IMR-90 (cell line): ENCODE data around the gene ERC2. TPM values are rescaled to one million over a fixed set of nuclear protein-coding genes. Genes with fewer than 3 reads are reported as not detected.

ENCODE experiments used
- ATAC-seq: fragments of 200-7000 bp; cut with Tn5 transposase; 2 replicates; pipeline ENCODE4 v1.9.1; 2020; ENCODE audit warnings: low read depth, mild to moderate bottlenecking, moderate library complexity
- BruUV-seq: library from RNA; stranded (reverse); fragments of 400-500 nt; replicated peaks from 2 replicates; lab custom pipeline; 2021; lab: Mats Ljungman, UMichigan
- CTCF ChIA-PET: fragments of 300-600 bp; formaldehyde crosslinking; extraction: SDS; loops from one replicate; lab custom pipeline; 2021; ENCODE audit warnings: antibody characterized with exemption; lab: Yijun Ruan, JAX
- POLR2A ChIA-PET: fragments of 300-600 bp; sonication (Branson Sonifier 250); formaldehyde crosslinking; loops from one replicate; lab custom pipeline; 2022; ENCODE audit warnings: antibody characterized with exemption; ENCODE audit not compliant: unreplicated experiment; lab: Charles Lee
- DNase-seq: peaks from one replicate; pipeline ENCODE4 v3.0.0; 2013
- H2AFZ ChIP-seq: replicated peaks from 2 replicates; pipeline ENCODE3; 2013; ENCODE audit warnings: low read length, mild to moderate bottlenecking; ENCODE audit not compliant: poor library complexity
- H2AK5ac ChIP-seq: 2 replicates; pipeline ENCODE4 v1.6.1; 2013; ENCODE audit warnings: low read depth, low read length, inconsistent platforms
- H2AK9ac ChIP-seq: replicated peaks from 2 replicates; pipeline ENCODE3; 2013; ENCODE audit warnings: mild to moderate bottlenecking, low read depth, low read length, moderate library complexity; ENCODE audit not compliant: poor library complexity
- H2BK120ac ChIP-seq: 2 replicates; pipeline ENCODE4 v1.6.1; 2013; ENCODE audit warnings: low read depth, low read length, inconsistent platforms
- H2BK15ac ChIP-seq: 3 replicates; pipeline ENCODE4 v1.6.1; 2013; ENCODE audit warnings: low read depth, low read length, inconsistent platforms
- H2BK20ac ChIP-seq: 2 replicates; pipeline ENCODE4 v1.6.1; 2013; ENCODE audit warnings: low read depth, mild to moderate bottlenecking, inconsistent platforms, low read length, moderate library complexity
- H2BK5ac ChIP-seq: 2 replicates; pipeline ENCODE4 v1.6.1; 2013; ENCODE audit warnings: mild to moderate bottlenecking, low read depth, low read length, inconsistent platforms; ENCODE audit not compliant: poor library complexity, severe bottlenecking
- H3K14ac ChIP-seq: replicated peaks from 2 replicates; pipeline ENCODE4 v1.6.1; 2013; ENCODE audit warnings: low read depth, low read length, inconsistent platforms
- H3K18ac ChIP-seq: 2 replicates; pipeline ENCODE4 v1.6.1; 2013; ENCODE audit warnings: low read depth, low read length, control low read depth
- H3K23ac ChIP-seq: 2 replicates; pipeline ENCODE4 v1.6.1; 2013; ENCODE audit warnings: low read depth, low read length, inconsistent platforms
- H3K27ac ChIP-seq: 2 replicates; pipeline ENCODE4 v1.5.1; 2013; ENCODE audit warnings: mild to moderate bottlenecking, control low read depth, low read length; ENCODE audit not compliant: insufficient read depth
- H3K27me3 ChIP-seq: 2 replicates; pipeline ENCODE4 v1.6.1; 2013; ENCODE audit warnings: low read length; ENCODE audit not compliant: control insufficient read depth, insufficient read depth
- H3K36me3 ChIP-seq: 2 replicates; pipeline ENCODE4 v1.6.1; 2013; ENCODE audit warnings: low read length, mixed read lengths; ENCODE audit not compliant: control insufficient read depth, insufficient read depth
- H3K4ac ChIP-seq: 2 replicates; pipeline ENCODE4 v1.6.1; 2013; ENCODE audit warnings: low read depth, low read length, inconsistent platforms
- H3K4me1 ChIP-seq: 2 replicates; pipeline ENCODE4 v1.6.1; 2013; ENCODE audit warnings: low read length, mixed read lengths; ENCODE audit not compliant: control insufficient read depth, insufficient read depth
- H3K4me2 ChIP-seq: 2 replicates; pipeline ENCODE4 v1.6.1; 2013; ENCODE audit warnings: low read depth, mild to moderate bottlenecking, control low read depth, low read length, moderate library complexity
- H3K4me3 ChIP-seq: 2 replicates; pipeline ENCODE4 v1.5.1; 2013; ENCODE audit warnings: low read depth, mild to moderate bottlenecking, control low read depth, low read length, moderate library complexity; ENCODE audit not compliant: insufficient read depth
- H3K56ac ChIP-seq: 2 replicates; pipeline ENCODE4 v1.6.1; 2013; ENCODE audit warnings: low read length, inconsistent platforms; ENCODE audit not compliant: insufficient read depth; ENCODE audit errors: extremely low read depth
- H3K79me1 ChIP-seq, 2 experiments: 2 replicates each; pipeline ENCODE4 v1.6.1; 2013; ENCODE audit warnings: low read length in 2 of 2, inconsistent platforms in 1 of 2, low read depth in 1 of 2
- H3K9ac ChIP-seq: 2 replicates; pipeline ENCODE4 v1.6.1; 2013; ENCODE audit warnings: low read depth, low read length, control low read depth
- H3K9me1 ChIP-seq: 2 replicates; pipeline ENCODE4 v1.6.1; 2013; ENCODE audit warnings: low read length, inconsistent platforms; ENCODE audit not compliant: insufficient read depth
- H3K9me3 ChIP-seq: 2 replicates; pipeline ENCODE4 v1.6.1; 2013; ENCODE audit warnings: low read length; ENCODE audit not compliant: control insufficient read depth, insufficient read depth
- H4K20me1 ChIP-seq: 2 replicates; pipeline ENCODE4 v1.6.1; 2013; ENCODE audit warnings: low read length, inconsistent platforms; ENCODE audit not compliant: insufficient read depth
- H4K5ac ChIP-seq: 2 replicates; pipeline ENCODE4 v1.6.1; 2013; ENCODE audit warnings: mild to moderate bottlenecking, low read depth, low read length, control low read depth
- H4K8ac ChIP-seq, 2 experiments: 2 replicates each; pipeline ENCODE4 v1.6.1; 2013; ENCODE audit warnings: low read depth in 2 of 2, low read length in 2 of 2, control low read depth in 1 of 2, inconsistent platforms in 1 of 2
- H4K91ac ChIP-seq: 2 replicates; pipeline ENCODE4 v1.6.1; 2013; ENCODE audit warnings: low read depth, low read length, inconsistent platforms; ENCODE audit not compliant: insufficient read depth
- BHLHE40 ChIP-seq: fragments of 150-350 bp; IDR thresholded peaks from 2 replicates; pipeline ENCODE4 v1.6.1; 2016; ENCODE audit warnings: mild to moderate bottlenecking, low read depth, low read length
- CEBPB ChIP-seq: IDR thresholded peaks from 2 replicates; pipeline ENCODE4 v1.6.1; 2012; ENCODE audit warnings: low read depth, low read length, improper control_type of control experiment
- CHD1 ChIP-seq: IDR thresholded peaks from 2 replicates; pipeline ENCODE4 v1.6.1; 2012; ENCODE audit warnings: low read depth, low read length, improper control_type of control experiment
- CTCF ChIP-seq: conservative IDR thresholded peaks from 2 replicates; pipeline ENCODE4 v1.5.1; 2012; ENCODE audit warnings: mild to moderate bottlenecking, low read depth, low read length, improper control_type of control experiment
- MAFK ChIP-seq: IDR thresholded peaks from 2 replicates; pipeline ENCODE4 v1.6.1; 2012; ENCODE audit warnings: low read depth, low read length, improper control_type of control experiment
- MAZ ChIP-seq: IDR thresholded peaks from 2 replicates; pipeline ENCODE4 v1.6.1; 2012; ENCODE audit warnings: low read depth, mild to moderate bottlenecking, low read length, improper control_type of control experiment, moderate library complexity, borderline replicate concordance
- MXI1 ChIP-seq: IDR thresholded peaks from 2 replicates; pipeline ENCODE4 v1.6.1; 2012; ENCODE audit warnings: low read depth, mild to moderate bottlenecking, low read length, moderate library complexity, borderline replicate concordance
- NFE2L2 ChIP-seq: fragments of 150-350 bp; IDR thresholded peaks from 2 replicates; pipeline ENCODE4 v1.6.1; 2016; ENCODE audit warnings: low read depth, mild to moderate bottlenecking, low read length
- POLR2A ChIP-seq: IDR thresholded peaks from 2 replicates; pipeline ENCODE4 v1.6.1; 2012; ENCODE audit warnings: mild to moderate bottlenecking, low read depth, low read length
- RAD21 ChIP-seq: IDR thresholded peaks from 2 replicates; pipeline ENCODE4 v1.6.1; 2012; ENCODE audit warnings: low read length, improper control_type of control experiment
- RCOR1 ChIP-seq: IDR thresholded peaks from 2 replicates; pipeline ENCODE4 v1.6.1; 2012; ENCODE audit warnings: mild to moderate bottlenecking, low read length, improper control_type of control experiment; ENCODE audit not compliant: insufficient replicate concordance
- RFX5 ChIP-seq: IDR thresholded peaks from 2 replicates; pipeline ENCODE4 v1.8.0; 2012; ENCODE audit warnings: low read depth, mild to moderate bottlenecking, low read length, moderate library complexity
- SMC3 ChIP-seq: fragments of 150-350 bp; IDR thresholded peaks from 2 replicates; pipeline ENCODE4 v1.6.1; 2016; ENCODE audit warnings: low read depth, mild to moderate bottlenecking, antibody characterized with exemption, low read length, moderate library complexity
- USF2 ChIP-seq: fragments of 150-350 bp; IDR thresholded peaks from 2 replicates; pipeline ENCODE4 v1.6.1; 2017; ENCODE audit warnings: mild to moderate bottlenecking, antibody characterized with exemption, low read length, low read depth
- WGBS, 2 experiments: methylation state at CpG; one replicate each; pipeline versions ENCODE4 v1.1.5 to v1.1.7; 2013; ENCODE audit warnings: missing lambda C conversion rate in 2 of 2; ENCODE audit not compliant: insufficient read length in 1 of 2; ENCODE audit errors: extremely low coverage in 2 of 2; 5-methylcytosine and 5-hydroxymethylcytosine counted together
- dilution Hi-C: fragments of 300-500 bp; cut with HindIII; formaldehyde crosslinking; loops from one replicate; pipeline ENCODE4 v1.14.3; 2018; ENCODE audit warnings: low sequenced_read_pairs; ENCODE audit not compliant: unreplicated experiment
- in situ Hi-C: fragments of 300-500 bp; cut with MboI; formaldehyde crosslinking; loops from 3 replicates; pipeline ENCODE4 v1.14.3; 2019; ENCODE audit warnings: low sequenced_read_pairs, inconsistent platforms, mixed read lengths
- intact Hi-C: fragments of 100-400 bp; cut with micrococcal nuclease; formaldehyde crosslinking; loops from 2 replicates; pipeline ENCODE4 v1.10.0; 2022
- polyA plus RNA-seq, 3 experiments: library from polyadenylated mRNA; depleted of rRNA; stranded (reverse); fragments of >200 nt; gene quantifications; 2 replicates each; pipeline ENCODE4 v1.2.3, GENCODE V29; 2012; ENCODE audit warnings: low replicate concordance in 1 of 3
- total RNA-seq: library from RNA; depleted of rRNA; stranded (reverse); fragments of >200 nt; gene quantifications from 2 replicates; pipeline ENCODE4 v1.2.3, GENCODE V29; 2012
- TF ChIP-seq, protein P1 (sequence below): fragments of 150-350 bp; IDR thresholded peaks from 2 replicates; pipeline ENCODE4 v1.6.1; 2016; ENCODE audit warnings: low read depth, mild to moderate bottlenecking, low read length, moderate library complexity, borderline replicate concordance

Gene ERC2
- total and polyA plus RNA-seq, 2 of the 4 experiments (the other 2 are of a cell fraction) = 0.17 to 0.18 TPM

GRCh38 chr3:55595420-55595819 lies 872.8 kb downstream of the ERC2 start:
- Histone ChIP-seq H3K27me3 (peaks cover 3% of the 10 kb centered on the region; the same call in 1 of the 2 replicates), H3K36me3 (no peaks in the 10 kb centered on the region), H4K20me1 (no peaks in the 10 kb centered on the region), H3K27ac (no peak overlapping the region), H2AFZ (no peak overlapping the region), H4K5ac (no peak overlapping the region), H2BK5ac (no peak overlapping the region), H3K9ac (no peak overlapping the region), H3K4me2 (no peak overlapping the region; the same call in 1 of the 2 replicates), H2BK20ac (no peak overlapping the region), H3K4ac (no peak overlapping the region), H3K9me1 (no peaks in the 10 kb centered on the region), H3K14ac (no peak overlapping the region), H3K56ac (no peak overlapping the region), H3K79me1 (no peaks in the 10 kb centered on the region), H3K23ac (no peak overlapping the region), H3K4me1 (no peaks in the 10 kb centered on the region), H2BK15ac (no peak overlapping the region), H3K4me3 (no peak overlapping the region), H2BK120ac (no peak overlapping the region), H4K91ac (no peak overlapping the region), H2AK9ac (no peak overlapping the region), H4K8ac (no peak overlapping the region), H2AK5ac (no peak overlapping the region), H3K9me3 (no peaks in the 10 kb centered on the region), H3K18ac (peak overlapping the region; percentile 38; the same call in 1 of the 2 replicates)
- no peak for TF ChIP-seq BHLHE40
- TF ChIP-seq MAZ = no peak
- TF ChIP-seq CTCF = no peak
- TF ChIP-seq, protein P1, sequence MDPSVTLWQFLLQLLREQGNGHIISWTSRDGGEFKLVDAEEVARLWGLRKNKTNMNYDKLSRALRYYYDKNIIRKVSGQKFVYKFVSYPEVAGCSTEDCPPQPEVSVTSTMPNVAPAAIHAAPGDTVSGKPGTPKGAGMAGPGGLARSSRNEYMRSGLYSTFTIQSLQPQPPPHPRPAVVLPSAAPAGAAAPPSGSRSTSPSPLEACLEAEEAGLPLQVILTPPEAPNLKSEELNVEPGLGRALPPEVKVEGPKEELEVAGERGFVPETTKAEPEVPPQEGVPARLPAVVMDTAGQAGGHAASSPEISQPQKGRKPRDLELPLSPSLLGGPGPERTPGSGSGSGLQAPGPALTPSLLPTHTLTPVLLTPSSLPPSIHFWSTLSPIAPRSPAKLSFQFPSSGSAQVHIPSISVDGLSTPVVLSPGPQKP = no peak
- no peak for TF ChIP-seq CEBPB
- TF ChIP-seq USF2 = no peak
- no peak for TF ChIP-seq MAFK
- TF ChIP-seq RFX5 = no peak
- no peak for TF ChIP-seq CHD1
- no peak for TF ChIP-seq MXI1
- no peak for TF ChIP-seq RCOR1
- TF ChIP-seq RAD21 = no peak
- TF ChIP-seq NFE2L2 = no peak
- TF ChIP-seq SMC3 = no peak
- no peak for TF ChIP-seq POLR2A
- in situ Hi-C loops = no loop called here
- BruUV-seq = no TSS peak
- peak; percentile 40; the same call in 1 of the 2 replicates for ATAC-seq
- WGBS, 2 experiments = 33% methylated on average over 2 of the region's 4 CpGs; no CpG with 5 or more reads in 1 of the 2 experiments
- CTCF ChIA-PET = no interaction called here
- dilution Hi-C loops = no loop called here
- DNase-seq = no peak
- intact Hi-C loops = no loop called here
- POLR2A ChIA-PET = no interaction called here
